Measurements from ENCODE around the gene RALGPS1.
A peak's percentile ranks its signal among the peaks of the same experiment; 100 is the strongest.

The RALGPS1 gene

GRCh38 chr9:127262602-127263001, 348.0 kb downstream of the RALGPS1 start:
- no peak overlapping the region for H3K4me3 ChIP-seq (replicated peaks in 1 of 2; ENCODE audit: low read depth in 2 of 2, low read length in 2 of 2)
- no peak for DNase-seq (ENCODE audit: low read depth in 2 of 2)
- TF ChIP-seq CTCF (IDR thresholded peaks at IDR 0.05; ENCODE audit: low read depth, low read length), result no peak

- no peak overlapping the region for H3K4me3 ChIP-seq (replicated peaks in 1 of 2; ENCODE audit: low read depth in 2 of 2, low read length in 2 of 2)
- no peak for DNase-seq (ENCODE audit: low read depth in 2 of 2)
- no peak for TF ChIP-seq CTCF (IDR thresholded peaks at IDR 0.05; ENCODE audit: low read depth, low read length)
Observed at GRCh38 chr9:127263237-127263636, 348.7 kb downstream of the RALGPS1 start.

GRCh38 chr9:127263664-127264063, 349.1 kb downstream of the RALGPS1 start:
- no peak overlapping the region for H3K4me3 ChIP-seq (replicated peaks in 1 of 2; ENCODE audit: low read depth in 2 of 2, low read length in 2 of 2)
- DNase-seq (ENCODE audit: low read depth in 2 of 2), result peak in 1 of 2 donors; percentile 21
- TF ChIP-seq CTCF (IDR thresholded peaks at IDR 0.05; ENCODE audit: low read depth, low read length), result no peak

GRCh38 chr9:127264462-127265219, 350.1 kb downstream of the RALGPS1 start, which contains the start of gene GARNL3:
GARNL3 (plus strand) TSS chr9:127264774; CDS start chr9:127264878, 104 bp downstream.
- no peak within 1 kb of the TSS for H3K4me3 ChIP-seq (replicated peaks in 1 of 2; ENCODE audit: low read depth in 2 of 2, low read length in 2 of 2)
- no peak for DNase-seq (ENCODE audit: low read depth in 2 of 2)
- TF ChIP-seq CTCF (IDR thresholded peaks at IDR 0.05; ENCODE audit: low read depth, low read length), result no peak

- no peak for TF ChIP-seq CTCF (IDR thresholded peaks at IDR 0.05; ENCODE audit: low read depth, low read length)
- no peak overlapping the region for H3K4me3 ChIP-seq (replicated peaks in 1 of 2; ENCODE audit: low read depth in 2 of 2, low read length in 2 of 2)
- no peak for DNase-seq (ENCODE audit: low read depth in 2 of 2)
Observed at GRCh38 chr9:127267793-127268525, 353.4 kb downstream of the RALGPS1 start.

- no peak for TF ChIP-seq CTCF (IDR thresholded peaks at IDR 0.05; ENCODE audit: low read depth, low read length)
- H3K4me3 ChIP-seq (replicated peaks in 1 of 2; ENCODE audit: low read depth in 2 of 2, low read length in 2 of 2), result no peak overlapping the region
- no peak for DNase-seq (ENCODE audit: low read depth in 2 of 2)
Observed at GRCh38 chr9:127269449-127269848, 354.9 kb downstream of the RALGPS1 start.
